GM20431 (cell line): ENCODE results near the gene CCDC188.

Source experiments
- in situ Hi-C: fragments of 300-500 bp; cut with MseI, MboI; formaldehyde crosslinking; loops from one replicate; pipeline ENCODE4 v1.15.0; 2020; ENCODE audit warnings: low sequenced_read_pairs; ENCODE audit not compliant: unreplicated experiment

CCDC188 gene

DNA sequence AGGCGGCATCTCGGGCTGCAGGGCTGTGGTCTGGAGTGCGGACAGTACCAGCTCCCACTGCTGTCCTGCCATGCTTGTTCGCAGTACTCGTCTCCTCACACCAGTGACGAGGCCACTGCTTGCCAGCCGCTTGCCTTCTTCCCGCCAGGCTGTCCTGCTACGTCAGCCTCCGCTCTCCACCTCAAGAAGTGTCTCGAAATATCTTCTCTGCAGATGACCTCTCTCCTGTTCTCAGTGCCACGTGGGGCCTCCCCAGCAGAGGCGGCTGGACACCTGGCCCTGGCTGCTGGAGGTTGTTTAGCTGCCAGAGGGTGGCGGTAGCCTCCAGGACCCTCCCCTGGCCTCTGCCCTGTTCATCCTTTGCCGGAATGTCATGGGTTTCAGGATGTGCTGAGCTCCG lies 3.1 kb upstream of the CCDC188 start:
- in situ Hi-C loops: loop anchor here (10.0 kb wide), 1 partner anchor 131 kb away; no protein-coding TSS in a partner anchor

DNA sequence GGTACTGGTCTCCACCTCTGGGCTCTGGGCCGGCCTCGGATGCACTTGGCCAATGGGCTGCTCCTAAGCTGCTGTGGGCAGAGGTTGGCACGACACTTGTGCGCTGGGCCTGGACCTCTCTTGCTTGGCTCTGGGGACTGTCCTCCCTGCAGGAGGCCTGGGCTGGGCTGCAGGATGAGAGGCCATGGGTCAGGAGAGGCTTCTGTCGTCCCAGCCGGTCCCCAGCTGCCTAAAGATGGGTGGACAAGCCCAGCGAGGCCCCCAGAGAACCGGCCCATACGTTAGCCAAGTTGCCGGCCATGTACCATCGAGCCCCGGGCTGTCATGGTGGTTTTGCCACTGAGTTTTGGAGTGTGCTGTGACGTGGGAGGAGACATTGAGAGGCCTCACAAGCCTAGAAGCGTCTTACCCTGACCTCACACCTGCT lies 1.6 kb upstream of the CCDC188 start:
- in situ Hi-C loops: loop anchor here (10.0 kb wide), 1 partner anchor 132 kb away; no protein-coding TSS in a partner anchor

DNA sequence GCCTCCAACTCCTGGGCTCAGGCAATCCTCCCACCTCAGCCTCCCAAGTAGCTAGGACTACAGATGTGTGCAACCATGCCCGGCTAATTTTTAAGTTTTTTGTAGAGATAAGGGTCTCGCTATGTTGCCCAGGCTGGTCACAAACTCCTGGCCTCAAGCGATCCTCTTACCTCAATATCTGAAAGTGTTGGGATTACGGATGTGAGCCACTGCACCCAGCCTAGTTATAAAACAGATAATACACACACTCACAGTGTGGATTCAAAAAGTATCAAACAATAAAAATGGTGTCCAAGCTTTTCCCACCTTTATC lies 377 bp upstream of the CCDC188 start:
- in situ Hi-C loops: loop anchor here (10.0 kb wide), 1 partner anchor 134 kb away; no protein-coding TSS in a partner anchor

DNA sequence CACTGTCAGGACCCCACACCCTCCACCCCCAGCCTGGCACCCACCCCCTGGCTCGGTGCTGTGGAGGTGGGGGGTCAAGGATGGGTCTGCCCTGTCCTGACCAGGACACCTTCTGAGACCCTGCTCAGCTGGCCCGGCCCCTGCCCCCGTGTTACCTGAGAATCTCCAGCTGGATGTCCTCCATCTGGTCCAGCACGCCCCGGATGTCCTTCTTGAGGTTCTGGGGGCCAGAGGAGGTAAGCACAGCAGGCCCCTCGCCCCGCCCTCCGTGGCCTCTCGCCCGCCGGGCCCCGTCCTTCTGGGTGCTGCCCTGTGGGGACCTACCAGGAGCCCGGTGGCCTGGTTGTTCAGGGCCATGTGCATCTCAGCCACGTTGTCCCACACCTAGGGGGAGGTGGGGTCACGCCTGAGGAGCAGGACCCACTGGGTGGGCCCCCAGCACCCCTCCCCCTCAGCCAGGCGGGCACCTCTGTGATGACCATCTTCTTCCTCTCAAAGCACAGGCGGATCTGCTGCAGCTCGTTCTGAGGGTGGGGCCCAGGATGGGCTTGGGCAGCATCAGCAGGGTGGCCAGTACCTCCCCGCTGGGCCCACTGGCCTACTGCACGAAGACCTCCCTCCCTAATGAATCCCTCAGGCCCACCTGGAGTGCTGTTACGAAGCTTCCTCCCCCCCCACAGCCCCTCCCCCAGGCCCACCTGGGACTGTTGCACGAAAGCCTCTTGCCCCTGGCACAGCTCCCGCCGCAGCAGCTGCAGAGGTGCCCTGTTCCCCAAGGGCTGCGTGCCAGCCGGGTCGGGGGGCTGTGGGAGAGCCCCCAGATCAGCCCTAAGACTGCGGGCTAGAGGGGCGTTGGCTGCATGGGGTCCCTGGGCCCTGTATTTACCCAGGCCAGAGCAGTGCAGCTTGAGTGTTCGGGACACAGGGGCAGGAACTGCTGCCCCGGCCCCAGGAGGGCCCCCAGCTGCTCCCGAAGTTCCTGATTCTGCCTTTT lies 1.3 kb downstream of the CCDC188 start:
- in situ Hi-C loops: loop anchor here (10.0 kb wide), 1 partner anchor 135 kb away; no protein-coding TSS in a partner anchor

DNA sequence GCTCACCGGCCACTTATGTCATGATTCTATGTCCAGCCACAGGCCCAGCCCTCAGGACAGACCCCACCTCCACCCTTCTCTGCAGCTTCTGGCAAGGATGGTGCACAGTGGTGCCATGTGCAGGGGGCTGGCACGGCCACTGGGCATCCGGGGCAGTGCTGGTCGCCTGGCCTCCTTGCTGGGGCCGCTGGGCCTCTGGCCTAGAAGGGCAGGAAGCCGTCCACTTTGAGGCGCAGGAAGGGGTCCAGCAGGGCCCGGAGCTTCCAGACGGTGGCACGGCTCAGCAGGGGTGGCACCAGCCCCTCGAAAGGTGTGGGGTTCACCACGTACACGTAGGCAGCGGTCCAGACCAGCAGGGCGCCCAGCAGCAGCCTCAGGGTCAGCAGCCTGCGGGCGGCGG lies 2.4 kb downstream of the CCDC188 start:
- in situ Hi-C loops: no loop called here

DNA sequence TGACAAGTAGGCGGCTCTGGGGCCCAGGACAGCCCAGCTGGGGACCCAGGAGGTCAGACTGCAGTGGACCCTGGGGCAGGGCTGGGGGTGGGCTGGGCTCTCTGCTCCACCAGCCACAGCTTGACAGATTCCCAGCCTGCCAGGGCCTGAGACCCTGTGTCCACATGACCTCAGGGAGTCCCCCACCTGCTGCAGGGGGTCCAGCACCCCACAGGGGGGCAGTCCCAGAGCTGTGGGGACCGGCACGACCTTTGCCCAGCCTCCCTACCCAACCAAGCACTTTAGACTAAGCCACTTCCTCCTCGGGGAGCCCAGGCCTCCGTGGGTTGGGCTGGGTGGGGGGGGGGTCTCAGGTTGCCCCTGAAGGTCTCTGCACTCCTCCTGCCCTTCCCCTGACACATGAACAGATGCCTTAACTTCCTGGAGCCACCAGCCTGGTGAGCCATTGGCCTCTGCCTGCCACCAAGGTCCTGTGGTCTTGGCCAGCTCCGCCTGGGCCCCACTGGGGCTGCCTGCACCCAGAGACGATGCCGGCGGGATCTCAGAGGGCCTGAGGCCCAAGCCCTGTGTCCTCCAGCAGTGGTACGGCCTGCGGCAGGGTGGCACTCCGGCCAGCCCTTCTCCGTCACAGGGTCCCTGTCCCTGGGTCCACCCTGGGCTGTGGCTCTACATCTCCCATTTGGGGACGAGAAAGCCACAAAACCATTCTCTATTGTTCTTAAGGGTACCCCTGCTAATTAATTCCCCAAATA lies 3.4 kb downstream of the CCDC188 start:
- in situ Hi-C loops: no loop called here

DNA sequence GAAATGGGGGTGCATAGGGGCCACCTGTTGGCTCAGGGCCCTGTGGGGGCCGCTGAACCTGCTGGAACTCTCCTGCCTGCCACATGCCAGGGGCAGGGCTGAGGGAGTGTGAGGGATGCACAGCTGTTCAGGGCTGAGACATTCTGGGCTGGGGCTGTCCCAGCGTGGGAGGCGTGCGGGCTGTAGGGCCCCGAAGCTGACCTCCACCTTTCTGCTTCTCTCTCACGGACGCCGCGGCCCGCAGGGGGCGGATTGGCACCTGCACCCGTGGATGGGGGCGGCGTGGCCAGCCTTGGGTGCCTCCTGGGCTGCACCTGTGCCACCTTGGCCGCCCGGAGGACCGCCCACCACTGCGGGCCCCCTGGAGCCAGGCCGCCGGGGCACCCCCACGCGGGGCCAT lies 4.1 kb downstream of the CCDC188 start:
- in situ Hi-C loops: no loop called here

DNA sequence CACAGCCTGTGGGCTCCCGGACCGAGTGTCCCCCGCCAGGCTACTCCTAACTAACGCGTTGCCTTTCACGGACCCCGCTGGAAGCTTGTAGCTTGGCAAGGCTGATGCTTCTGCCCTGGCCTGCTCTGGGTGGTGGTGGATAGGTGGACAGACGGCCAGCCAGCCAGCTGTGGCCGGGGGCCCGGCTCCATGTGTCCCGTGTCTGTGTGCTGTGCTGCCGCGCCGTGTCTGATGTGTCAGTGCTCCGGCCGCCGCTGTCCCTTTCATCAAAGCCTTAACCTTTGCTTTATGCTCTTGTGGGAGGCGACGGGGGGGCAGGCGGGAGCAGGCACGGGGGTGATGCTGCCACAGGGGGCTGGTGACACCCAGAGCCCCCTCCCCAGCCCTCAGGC lies 5.0 kb downstream of the CCDC188 start:
- in situ Hi-C loops: no loop called here

DNA sequence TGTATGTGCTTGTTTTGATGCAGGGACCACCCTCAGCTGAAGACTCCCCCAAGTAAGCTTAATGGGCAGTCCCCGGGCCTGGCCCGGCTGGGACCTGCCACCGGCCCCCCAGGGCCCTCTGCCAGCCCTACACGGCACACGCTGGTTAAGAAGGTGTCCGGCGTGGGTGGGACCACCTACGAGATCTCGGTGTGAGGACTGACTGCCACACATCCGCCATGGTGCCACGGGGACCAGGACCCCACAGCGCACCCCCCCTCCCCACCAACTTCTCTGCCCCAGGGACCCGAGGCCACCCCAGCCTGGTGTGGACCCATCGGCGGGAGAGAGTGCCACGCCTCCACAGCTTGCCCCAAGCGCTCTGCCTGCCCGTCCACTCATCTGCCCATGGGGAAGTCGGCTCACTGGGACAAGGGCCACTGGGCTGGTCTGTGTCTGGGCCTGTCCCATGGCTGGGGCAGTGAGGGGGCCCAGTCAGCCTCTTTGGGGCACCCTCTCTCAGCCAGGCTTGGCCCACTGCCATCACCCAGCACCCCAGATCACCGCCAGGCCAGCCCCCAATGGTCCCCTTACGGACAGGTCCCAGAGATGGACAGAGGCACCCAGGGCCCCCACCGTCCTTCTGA lies 5.5 kb downstream of the CCDC188 start:
- in situ Hi-C loops: no loop called here

DNA sequence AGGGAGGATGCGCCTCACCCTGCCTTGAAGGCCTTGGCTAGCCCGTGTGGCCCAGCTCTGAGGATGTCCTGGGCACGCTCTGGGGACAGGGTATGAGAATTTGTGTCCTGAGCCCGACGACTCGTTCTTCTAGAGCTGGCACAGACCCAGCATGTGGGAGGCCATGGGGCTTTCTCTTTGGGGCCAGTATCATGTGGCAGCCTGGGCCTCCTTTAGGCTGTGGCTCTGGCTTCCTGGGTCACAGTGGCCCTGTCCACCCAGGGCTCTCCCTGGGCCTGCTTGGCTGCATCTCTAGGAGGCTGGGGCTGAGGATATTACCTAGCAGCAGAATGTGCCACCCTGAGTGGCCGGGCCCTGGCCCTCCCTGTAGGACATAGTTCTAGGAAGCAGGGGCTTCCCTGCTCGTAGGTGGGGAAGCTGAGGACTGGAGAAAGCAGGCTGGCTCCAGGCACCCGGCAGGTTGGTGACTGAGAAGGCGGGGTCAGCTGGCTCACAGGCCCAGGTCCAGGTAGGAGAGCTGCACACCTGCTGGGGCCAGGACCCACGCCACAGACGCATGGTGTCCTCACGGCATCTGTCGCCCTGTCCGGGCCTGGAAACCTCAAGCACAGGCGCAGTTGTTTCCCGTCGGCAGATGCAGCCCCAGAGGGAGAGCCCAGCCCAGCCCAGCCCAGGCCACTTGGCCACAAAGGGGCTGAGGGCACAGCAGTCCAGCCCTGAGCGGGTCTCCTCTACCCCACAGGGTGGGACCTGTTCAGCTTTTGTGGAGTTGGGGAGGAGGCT lies 6.8 kb downstream of the CCDC188 start:
- in situ Hi-C loops: no loop called here

DNA sequence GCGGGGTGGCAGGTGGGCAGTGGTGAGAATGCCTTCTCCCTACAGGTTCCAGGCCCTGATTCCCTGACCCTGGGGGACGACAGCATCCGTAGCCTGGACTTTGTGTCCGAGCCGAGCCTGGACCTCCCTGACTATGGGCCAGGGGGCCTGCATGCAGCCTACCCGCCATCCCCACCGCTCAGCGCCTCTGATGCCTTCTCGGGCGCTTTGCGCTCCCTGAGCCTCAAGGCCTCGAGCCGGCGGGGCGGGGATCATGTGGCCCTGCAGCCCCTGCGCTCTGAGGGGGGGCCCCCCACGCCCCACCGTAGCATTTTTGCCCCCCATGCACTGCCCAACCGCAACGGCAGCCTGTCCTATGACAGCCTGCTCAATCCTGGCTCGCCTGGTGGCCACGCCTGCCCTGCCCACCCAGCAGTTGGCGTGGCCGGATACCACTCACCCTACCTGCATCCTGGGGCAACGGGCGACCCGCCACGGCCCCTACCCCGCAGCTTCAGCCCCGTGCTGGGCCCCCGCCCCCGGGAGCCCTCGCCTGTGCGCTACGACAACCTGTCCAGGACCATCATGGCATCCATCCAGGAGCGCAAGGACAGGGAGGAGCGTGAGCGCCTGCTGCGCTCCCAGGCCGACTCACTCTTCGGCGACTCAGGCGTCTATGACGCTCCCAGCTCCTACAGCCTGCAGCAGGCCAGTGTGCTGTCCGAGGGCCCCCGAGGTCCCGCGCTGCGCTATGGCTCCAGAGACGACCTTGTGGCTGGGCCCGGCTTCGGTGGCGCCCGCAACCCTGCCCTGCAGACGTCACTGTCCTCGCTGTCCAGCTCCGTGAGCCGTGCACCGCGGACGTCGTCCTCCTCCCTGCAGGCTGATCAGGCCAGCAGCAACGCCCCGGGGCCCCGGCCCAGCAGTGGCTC lies 7.9 kb downstream of the CCDC188 start:
- in situ Hi-C loops: no loop called here

DNA sequence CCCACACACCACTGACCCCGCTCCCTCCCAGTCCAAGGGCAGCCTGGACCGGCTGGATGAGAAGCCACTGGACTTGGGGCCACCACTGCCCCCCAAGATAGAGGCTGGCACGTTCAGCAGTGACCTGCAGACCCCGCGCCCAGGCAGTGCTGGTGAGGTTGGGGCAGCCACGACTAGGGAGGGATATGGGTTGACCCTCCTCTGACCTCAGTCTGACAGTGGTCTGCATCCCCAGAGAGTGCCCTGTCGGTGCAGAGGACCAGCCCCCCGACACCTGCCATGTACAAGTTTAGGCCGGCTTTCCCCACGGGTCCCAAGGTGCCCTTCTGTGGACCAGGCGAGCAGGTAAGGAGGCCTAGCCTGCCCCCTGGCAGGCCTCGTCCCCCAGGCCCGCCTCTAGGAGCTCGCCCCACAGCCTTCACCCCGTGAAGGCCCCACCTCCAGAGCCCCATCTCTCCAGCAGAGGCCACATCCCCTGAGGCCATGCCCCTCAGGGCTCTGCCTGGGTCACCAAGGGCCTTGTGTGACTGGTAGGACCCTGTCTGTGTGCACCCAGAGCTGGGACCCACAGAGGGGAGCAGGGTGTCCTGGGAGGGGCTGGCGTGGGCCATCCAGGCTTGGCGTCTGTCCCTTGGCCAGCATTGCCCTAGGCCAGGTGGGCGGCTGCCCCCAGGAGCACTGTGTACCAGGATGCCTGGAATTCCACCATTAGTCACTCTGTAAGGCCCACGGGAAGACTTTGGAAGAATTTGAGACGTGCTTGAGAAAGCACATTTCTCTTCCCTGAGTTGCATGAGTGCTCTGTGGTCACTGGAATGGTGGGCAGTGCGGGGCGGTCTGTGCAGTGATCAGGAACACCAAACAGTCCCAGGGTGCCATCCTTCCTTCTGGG lies 9.4 kb downstream of the CCDC188 start:
- in situ Hi-C loops: no loop called here

DNA sequence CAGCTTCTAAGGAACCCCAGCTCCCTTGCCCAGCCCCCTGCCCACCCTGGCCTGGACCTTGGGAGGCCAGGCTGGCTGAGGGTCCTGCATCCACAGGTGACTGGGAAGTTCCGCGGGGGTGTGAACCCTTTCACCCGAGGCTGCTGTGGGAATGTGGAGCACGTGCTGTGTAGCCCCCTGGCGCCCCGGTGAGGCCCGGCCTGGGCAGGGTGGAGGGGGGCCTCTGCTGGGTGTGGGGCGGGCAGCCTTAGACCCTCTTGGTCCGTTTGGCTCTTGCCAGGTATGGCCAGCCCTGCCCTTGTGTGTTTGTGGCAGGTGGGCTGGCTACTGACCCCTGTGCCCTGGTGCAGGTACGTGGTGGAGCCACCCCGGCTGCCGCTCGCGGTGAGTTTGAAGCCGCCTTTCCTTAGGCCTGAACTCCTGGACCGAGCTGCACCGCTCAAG lies 10.3 kb downstream of the CCDC188 start:
- in situ Hi-C loops: no loop called here

DNA sequence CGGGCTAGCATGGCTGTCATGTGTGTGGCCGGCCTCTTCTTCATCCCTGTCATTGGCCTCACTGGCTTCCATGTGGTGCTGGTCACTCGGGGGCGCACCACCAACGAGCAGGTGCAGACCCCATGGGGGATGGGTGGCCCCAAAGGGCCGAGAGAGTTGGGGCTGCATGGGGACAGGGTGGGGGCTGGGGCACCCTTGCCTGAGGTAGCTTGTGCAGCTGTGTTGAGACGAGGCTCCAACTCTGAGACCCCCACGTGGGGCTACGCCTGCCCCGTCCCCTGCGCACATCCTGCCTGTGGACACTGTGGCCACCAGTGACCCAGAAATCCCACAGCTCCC lies 10.8 kb downstream of the CCDC188 start:
- in situ Hi-C loops: no loop called here

DNA sequence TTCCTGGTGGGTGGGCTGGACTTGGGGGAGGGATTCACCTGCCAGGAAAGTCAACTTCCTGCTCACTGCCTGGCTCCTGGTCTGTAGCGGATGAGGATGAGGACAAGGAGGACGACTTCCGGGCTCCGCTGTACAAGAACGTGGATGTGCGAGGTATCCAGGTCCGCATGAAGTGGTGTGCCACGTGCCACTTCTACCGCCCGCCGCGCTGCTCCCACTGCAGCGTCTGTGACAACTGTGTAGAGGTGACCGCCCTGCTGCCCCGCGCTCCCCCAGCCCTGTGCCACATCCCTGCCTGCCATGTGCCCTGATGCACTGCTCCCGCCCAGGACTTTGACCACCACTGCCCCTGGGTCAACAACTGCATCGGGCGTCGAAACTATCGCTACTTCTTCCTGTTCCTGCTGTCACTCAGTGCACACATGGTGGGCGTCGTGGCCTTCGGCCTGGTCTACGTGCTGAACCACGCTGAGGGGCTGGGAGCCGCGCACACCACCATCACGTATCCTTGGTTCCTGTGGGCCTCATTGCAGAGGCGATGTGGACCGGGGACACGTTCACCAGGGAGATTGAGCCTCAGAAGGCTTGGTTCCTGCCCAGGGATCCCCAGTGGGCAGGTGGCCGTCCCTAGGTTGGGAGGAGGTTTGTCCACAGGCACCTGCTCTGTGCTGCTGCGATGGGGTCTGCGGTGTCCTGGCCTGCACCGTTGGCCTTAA lies 11.3 kb downstream of the CCDC188 start:
- in situ Hi-C loops: no loop called here

DNA sequence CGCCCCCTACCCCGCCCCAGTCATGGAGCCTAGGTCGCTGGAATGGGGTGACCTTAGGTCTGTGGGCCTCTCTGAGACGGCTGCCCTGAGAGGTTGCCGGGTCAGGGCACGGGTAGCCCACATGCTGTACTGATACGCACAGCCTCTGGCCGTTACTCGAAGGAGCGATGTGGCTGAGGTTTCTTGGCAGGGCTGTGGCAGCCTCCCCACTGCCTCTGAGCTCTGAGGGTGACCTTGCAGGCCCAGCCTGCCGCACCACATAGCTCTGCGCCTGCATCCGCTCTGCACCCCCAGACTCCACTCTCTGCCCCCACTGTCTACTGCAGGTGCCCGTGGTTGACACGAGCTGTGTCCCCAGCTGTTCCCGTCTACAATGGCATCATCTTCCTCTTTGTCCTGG lies 12.0 kb downstream of the CCDC188 start:
- in situ Hi-C loops: no loop called here

DNA sequence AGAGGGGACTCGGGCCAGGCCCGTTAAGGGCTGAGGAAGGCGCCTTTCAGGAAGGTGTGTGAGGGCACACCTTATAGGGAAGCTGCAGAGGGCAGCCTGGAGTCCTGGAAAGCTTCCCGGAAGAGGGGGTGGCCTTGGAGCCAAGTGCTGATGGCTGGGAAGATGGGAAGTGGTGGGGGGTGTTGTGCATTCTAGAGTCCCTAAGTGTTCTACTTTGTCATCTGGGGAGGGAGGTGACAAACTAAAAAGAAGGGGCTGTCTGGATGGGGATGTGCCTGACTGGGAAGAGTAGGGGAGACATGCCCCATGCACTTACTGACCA lies 12.5 kb downstream of the CCDC188 start:
- in situ Hi-C loops: no loop called here
